B cell (primary cell): Measurements from ENCODE around the gene SPTBN1. TPM values are rescaled to one million over a fixed set of nuclear protein-coding genes. Genes with fewer than 3 reads are reported as not detected.

Experiments
- ATAC-seq: fragments of 200-7000 bp; cut with Tn5 transposase; one replicate; pipeline ENCODE4 v1.10.0; 2021; ENCODE audit warnings: low read depth, mild to moderate bottlenecking, moderate number of reproducible peaks, moderate library complexity
- CTCF ChIA-PET: fragments of 350-600 bp; sonication (Branson Sonifier 250); formaldehyde crosslinking; loops from one replicate; lab custom pipeline; 2021; ENCODE audit warnings: antibody characterized with exemption, inconsistent platforms; lab: Charles Lee
- POLR2A ChIA-PET: fragments of 350-600 bp; sonication (Branson Sonifier 250); formaldehyde crosslinking; loops from one replicate; lab custom pipeline; 2021; ENCODE audit warnings: antibody characterized with exemption; lab: Charles Lee
- DNase-seq: peaks from one replicate; pipeline ENCODE4 v3.0.0; 2013
- H2AFZ ChIP-seq: 2 replicates; pipeline ENCODE4 v1.6.1; 2012; ENCODE audit warnings: mild to moderate bottlenecking, low read depth, low read length; ENCODE audit not compliant: insufficient read depth, poor library complexity, severe bottlenecking
- H3K27ac ChIP-seq, 2 donors: 1 replicate in 1 of 2; 2 replicates in 1 of 2; pipeline ENCODE4 v1.5.1; 2012 to 2013; ENCODE audit warnings: low read length in 2 of 2, mild to moderate bottlenecking in 2 of 2, moderate library complexity in 1 of 2
- H3K27me3 ChIP-seq, 4 experiments: fragments of 200-600 bp in 1 of 4; sonication (generic) in 1 of 4; replicated peaks in 1 of 4; 1 replicate in 2 of 4; 2 replicates in 2 of 4; pipeline versions ENCODE4 v1.6.1 to v1.7.0; 2013 to 2016; ENCODE audit warnings: low read length in 3 of 4, mild to moderate bottlenecking in 2 of 4, mixed read lengths in 1 of 4, moderate library complexity in 1 of 4; ENCODE audit not compliant: insufficient read depth in 4 of 4, control insufficient read depth in 3 of 4; ENCODE audit errors: control extremely low read depth in 1 of 4
- H3K36me3 ChIP-seq, 2 experiments: replicated peaks in 1 of 2; 1 replicate in 1 of 2; 2 replicates in 1 of 2; pipeline versions ENCODE4 v1.6.1 to v1.7.1; 2013; ENCODE audit warnings: low read length in 1 of 2; ENCODE audit not compliant: insufficient read depth in 2 of 2, control insufficient read depth in 1 of 2; ENCODE audit errors: control extremely low read depth in 1 of 2, extremely low read depth in 1 of 2
- H3K4me1 ChIP-seq, 2 donors: fragments of 200-600 bp in 1 of 2; sonication (generic) in 1 of 2; 1 replicate in 1 of 2; 2 replicates in 1 of 2; pipeline versions ENCODE4 v1.5.1 to v1.6.1; 2013 to 2017; ENCODE audit warnings: low read length in 2 of 2; ENCODE audit not compliant: control insufficient read depth in 2 of 2, insufficient read depth in 2 of 2
- H3K4me2 ChIP-seq: replicated peaks from 2 replicates; pipeline ENCODE3; 2012; ENCODE audit warnings: mild to moderate bottlenecking, low read depth, low read length; ENCODE audit not compliant: poor library complexity, severe bottlenecking
- H3K4me3 ChIP-seq, 5 experiments: fragments of 200-600 bp in 1 of 5; sonication (generic) in 1 of 5; 1 replicate in 3 of 5; 2 replicates in 2 of 5; pipeline versions ENCODE4 v1.5.1 to v1.7.0; 2011 to 2016; ENCODE audit warnings: low read length in 4 of 5, mild to moderate bottlenecking in 4 of 5, low read depth in 2 of 5, control low read depth in 1 of 5, moderate library complexity in 1 of 5; ENCODE audit not compliant: insufficient read depth in 1 of 5; ENCODE audit errors: control extremely low read depth in 1 of 5, extremely low read depth in 1 of 5
- H3K79me2 ChIP-seq: fragments of 200-600 bp; sonication (generic); one replicate; pipeline ENCODE4 v1.6.0; 2016; ENCODE audit warnings: low read length; ENCODE audit not compliant: control insufficient read depth, insufficient read depth
- H3K9ac ChIP-seq: fragments of 200-600 bp; sonication (generic); 2 replicates; pipeline ENCODE4 v1.6.1; 2017; ENCODE audit warnings: mild to moderate bottlenecking, low read length, moderate library complexity
- H3K9me3 ChIP-seq, 3 donors: one replicate each; pipeline versions ENCODE4 v1.6.1 to v1.7.1; 2013; ENCODE audit warnings: low read length in 2 of 3; ENCODE audit not compliant: control insufficient read depth in 2 of 3, insufficient read depth in 1 of 3; ENCODE audit errors: control extremely low read depth in 1 of 3
- H4K20me1 ChIP-seq: 2 replicates; pipeline ENCODE4 v1.6.0; 2012; ENCODE audit warnings: mild to moderate bottlenecking, low read length; ENCODE audit not compliant: insufficient read depth, control insufficient read depth, poor library complexity, severe bottlenecking
- H3K27ac Mint-ChIP-seq: one replicate; pipeline ENCODE4 v1.8.0; 2021; ENCODE audit warnings: mixed read lengths
- H3K27me3 Mint-ChIP-seq: one replicate; pipeline ENCODE4 v1.8.0; 2021; ENCODE audit warnings: mixed read lengths
- H3K4me1 Mint-ChIP-seq: one replicate; pipeline ENCODE4 v1.8.0; 2021; ENCODE audit warnings: mixed read lengths
- H3K4me3 Mint-ChIP-seq: one replicate; pipeline ENCODE4 v1.8.0; 2021; ENCODE audit warnings: mixed read lengths
- H3K9me3 Mint-ChIP-seq: one replicate; pipeline ENCODE4 v1.8.0; 2022; ENCODE audit warnings: mixed read lengths; ENCODE audit not compliant: insufficient read depth
- CTCF ChIP-seq: fragments of 200-600 bp; IDR thresholded peaks from one replicate; pipeline ENCODE4 v1.8.0; 2022; ENCODE audit warnings: antibody characterized with exemption, mild to moderate bottlenecking
- EZH2 ChIP-seq: IDR thresholded peaks from 2 replicates; pipeline ENCODE4 v1.6.1; 2012; ENCODE audit warnings: borderline replicate concordance, low read depth, mild to moderate bottlenecking, moderate library complexity, low read length; ENCODE audit not compliant: insufficient read depth, poor library complexity, severe bottlenecking
- WGBS: methylation state at CpG from one replicate; pipeline ENCODE4 v1.1.5; 2013; ENCODE audit warnings: missing lambda C conversion rate; ENCODE audit not compliant: insufficient coverage; 5-methylcytosine and 5-hydroxymethylcytosine counted together
- intact Hi-C: fragments of 100-400 bp; cut with micrococcal nuclease; formaldehyde crosslinking; loops from one replicate; pipeline ENCODE4 v1.10.0; 2022
- polyA plus RNA-seq: library from polyadenylated mRNA; depleted of rRNA; stranded (reverse); fragments of >200 nt; gene quantifications from 2 replicates; pipeline ENCODE4 v1.2.3, GENCODE V29; 2012
- total RNA-seq, 2 donors: library from RNA; stranded (reverse); fragments of 120-200 nt in 1 of 2; gene quantifications; 1 replicate in 1 of 2; 2 replicates in 1 of 2; pipeline versions ENCODE4 v1.2.3 to v1.2.4, GENCODE V29; 2013 to 2022

The SPTBN1 gene
- total and polyA plus RNA-seq, 2 donors (not counting 1 experiment from before 2014, with no cell fraction given) = 43.7 to 144 TPM

DNA sequence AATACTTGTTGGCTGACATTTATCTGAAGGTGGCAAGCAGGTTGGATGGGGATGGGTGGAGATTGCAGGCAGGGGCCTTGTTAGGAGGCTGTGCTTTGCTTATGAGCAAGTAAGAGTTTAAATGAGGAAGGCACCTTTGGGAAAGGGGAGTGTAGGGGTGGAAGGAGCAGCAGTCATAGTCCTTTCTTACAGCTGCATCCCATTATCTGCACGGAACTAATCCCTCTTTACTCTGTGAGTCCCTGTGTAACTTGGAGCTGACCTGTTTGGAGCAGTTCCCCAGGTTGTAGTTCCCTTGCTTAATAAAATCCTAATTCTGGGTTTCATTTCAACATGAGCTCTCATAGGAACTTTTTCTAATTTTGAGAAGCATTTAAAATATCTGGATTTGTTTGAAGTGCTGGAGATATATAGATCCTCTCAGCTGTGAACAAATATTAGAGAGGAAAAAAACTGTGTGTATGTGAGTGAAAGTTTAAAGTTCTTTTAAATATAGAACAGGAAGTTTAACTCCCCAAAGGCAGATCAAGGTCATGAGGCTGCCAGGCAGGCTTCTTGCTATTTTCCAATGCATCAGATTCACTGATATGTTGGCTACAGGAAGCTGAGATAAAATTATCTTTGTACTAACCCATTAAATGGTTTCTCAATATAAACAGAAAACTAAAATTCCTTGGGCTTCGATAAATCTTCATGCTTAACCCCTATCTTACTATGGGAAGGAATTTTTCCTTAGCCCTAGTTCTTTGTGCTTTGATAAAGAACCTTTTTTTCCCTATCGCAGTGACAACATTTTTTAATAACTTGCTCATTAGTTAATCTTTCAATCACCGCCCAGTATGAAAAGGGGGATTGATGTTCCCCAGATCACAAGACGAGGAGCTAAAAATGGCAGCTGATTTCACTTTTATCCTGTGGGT is 162.8 kb downstream of the SPTBN1 start:
- DNase-seq = no peak
- Histone ChIP-seq H2AFZ (no peak overlapping the region), H3K9ac (no peak overlapping the region), H3K27me3 (no peaks in the 10 kb centered on the region), H3K4me1 (peaks cover 10 to 12% of the 10 kb centered on the region in 2 donors), H3K79me2 (peaks cover 27% of the 10 kb centered on the region), H3K4me2 (peak overlapping the region; percentile 5), H3K9me3 (no peaks in the 10 kb centered on the region), H3K27ac (peak overlapping the region in 1 of 2 donors; percentile 0), H3K4me3 (no peak overlapping the region), H4K20me1 (peaks cover 11% of the 10 kb centered on the region), H3K36me3 (peaks cover 44 to 97% of the 10 kb centered on the region in 2 experiments)
- Mint-ChIP-seq H3K9me3 (no peaks in the 10 kb centered on the region), H3K4me3 (peak overlapping the region; percentile 1), H3K27me3 (no peaks in the 10 kb centered on the region), H3K4me1 (peaks cover 21% of the 10 kb centered on the region), H3K27ac (peak overlapping the region; percentile 61)
- ChIA-PET POLR2A (no interaction called here), CTCF (interaction anchor here (0.7 to 2.2 kb wide), 8 partner anchors 9 to 512 kb away, joined by 3 to 7 read pairs (median 3); no protein-coding TSS in a partner anchor)
- WGBS = no CpG with 5 or more reads among the region's 5 CpGs
- intact Hi-C loops = no loop called here
- TF ChIP-seq EZH2 (no peak), CTCF (no peak)
- no peak for ATAC-seq
